ENCODE results near the gene ADAMTSL1. TPM values are rescaled to one million over a fixed set of nuclear protein-coding genes. Genes with fewer than 3 reads are reported as not detected.

Gene ADAMTSL1
- total RNA-seq, 4 donors from 2014 or later: 2.8 to 26.4 (median 9.4) TPM

- DNase-seq: no peak
- H3K27me3 ChIP-seq: no peaks in the 10 kb centered on the region
- no peak for TF ChIP-seq POLR2A (IDR thresholded peaks at IDR 0.05)
- TF ChIP-seq, protein P1, sequence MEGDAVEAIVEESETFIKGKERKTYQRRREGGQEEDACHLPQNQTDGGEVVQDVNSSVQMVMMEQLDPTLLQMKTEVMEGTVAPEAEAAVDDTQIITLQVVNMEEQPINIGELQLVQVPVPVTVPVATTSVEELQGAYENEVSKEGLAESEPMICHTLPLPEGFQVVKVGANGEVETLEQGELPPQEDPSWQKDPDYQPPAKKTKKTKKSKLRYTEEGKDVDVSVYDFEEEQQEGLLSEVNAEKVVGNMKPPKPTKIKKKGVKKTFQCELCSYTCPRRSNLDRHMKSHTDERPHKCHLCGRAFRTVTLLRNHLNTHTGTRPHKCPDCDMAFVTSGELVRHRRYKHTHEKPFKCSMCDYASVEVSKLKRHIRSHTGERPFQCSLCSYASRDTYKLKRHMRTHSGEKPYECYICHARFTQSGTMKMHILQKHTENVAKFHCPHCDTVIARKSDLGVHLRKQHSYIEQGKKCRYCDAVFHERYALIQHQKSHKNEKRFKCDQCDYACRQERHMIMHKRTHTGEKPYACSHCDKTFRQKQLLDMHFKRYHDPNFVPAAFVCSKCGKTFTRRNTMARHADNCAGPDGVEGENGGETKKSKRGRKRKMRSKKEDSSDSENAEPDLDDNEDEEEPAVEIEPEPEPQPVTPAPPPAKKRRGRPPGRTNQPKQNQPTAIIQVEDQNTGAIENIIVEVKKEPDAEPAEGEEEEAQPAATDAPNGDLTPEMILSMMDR (IDR thresholded peaks at IDR 0.05): no peak
- H3K36me3 ChIP-seq: no peaks in the 10 kb centered on the region
- no peaks in the 10 kb centered on the region for H3K9me3 ChIP-seq
- no peak overlapping the region for H3K27ac ChIP-seq
- no peak overlapping the region for H3K4me3 ChIP-seq
- H3K4me1 ChIP-seq: peaks cover 0 to 7% (median 0%) of the 10 kb centered on the region in 4 donors
Observed at GRCh38 chr9:18775930-18776329, 302.0 kb downstream of the ADAMTSL1 start.

DNA sequence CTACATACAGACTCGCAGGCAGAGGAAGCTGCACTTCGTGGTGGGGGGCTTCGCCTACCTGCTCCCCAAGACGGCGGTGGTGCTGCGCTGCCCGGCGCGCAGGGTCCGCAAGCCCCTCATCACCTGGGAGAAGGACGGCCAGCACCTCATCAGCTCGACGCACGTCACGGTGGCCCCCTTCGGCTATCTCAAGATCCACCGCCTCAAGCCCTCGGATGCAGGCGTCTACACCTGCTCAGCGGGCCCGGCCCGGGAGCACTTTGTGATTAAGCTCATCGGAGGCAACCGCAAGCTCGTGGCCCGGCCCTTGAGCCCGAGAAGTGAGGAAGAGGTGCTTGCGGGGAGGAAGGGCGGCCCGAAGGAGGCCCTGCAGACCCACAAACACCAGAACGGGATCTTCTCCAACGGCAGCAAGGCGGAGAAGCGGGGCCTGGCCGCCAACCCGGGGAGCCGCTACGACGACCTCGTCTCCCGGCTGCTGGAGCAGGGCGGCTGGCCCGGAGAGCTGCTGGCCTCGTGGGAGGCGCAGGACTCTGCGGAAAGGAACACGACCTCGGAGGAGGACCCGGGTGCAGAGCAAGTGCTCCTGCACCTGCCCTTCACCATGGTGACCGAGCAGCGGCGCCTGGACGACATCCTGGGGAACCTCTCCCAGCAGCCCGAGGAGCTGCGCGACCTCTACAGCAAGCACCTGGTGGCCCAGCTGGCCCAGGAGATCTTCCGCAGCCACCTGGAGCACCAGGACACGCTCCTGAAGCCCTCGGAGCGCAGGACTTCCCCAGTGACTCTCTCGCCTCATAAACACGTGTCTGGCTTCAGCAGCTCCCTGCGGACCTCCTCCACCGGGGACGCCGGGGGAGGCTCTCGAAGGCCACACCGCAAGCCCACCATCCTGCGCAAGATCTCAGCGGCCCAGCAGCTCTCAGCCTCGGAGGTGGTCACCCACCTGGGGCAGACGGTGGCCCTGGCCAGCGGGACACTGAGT is 303.2 kb downstream of the ADAMTSL1 start:
- no peaks in the 10 kb centered on the region for H3K9me3 ChIP-seq
- DNase-seq: no peak
- no peaks in the 10 kb centered on the region for H3K36me3 ChIP-seq
- H3K27me3 ChIP-seq: no peaks in the 10 kb centered on the region
- peaks cover 0 to 7% (median 0%) of the 10 kb centered on the region in 4 donors for H3K4me1 ChIP-seq
- TF ChIP-seq, protein P1 (IDR thresholded peaks at IDR 0.05): no peak
- TF ChIP-seq POLR2A (IDR thresholded peaks at IDR 0.05): no peak
- no peak overlapping the region for H3K4me3 ChIP-seq
- no peak overlapping the region for H3K27ac ChIP-seq

DNA sequence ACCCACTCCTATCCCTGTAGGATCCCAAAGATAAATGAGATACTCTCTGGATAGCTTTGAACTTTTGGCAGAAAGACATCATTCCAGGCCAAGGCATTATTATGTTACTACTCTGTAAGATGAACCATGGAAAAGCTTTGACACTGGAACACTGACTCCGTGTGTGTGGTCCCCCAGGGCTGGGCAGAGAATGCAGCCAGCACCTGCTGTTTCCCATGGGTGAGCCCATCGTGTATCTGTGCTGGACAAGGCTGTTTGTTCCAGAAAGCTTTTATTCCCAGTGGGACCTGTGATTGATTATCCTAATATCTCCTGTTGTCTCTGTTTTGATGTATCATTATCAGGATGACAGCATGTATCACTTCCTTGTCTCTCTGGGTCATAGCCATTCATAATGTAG is 304.2 kb downstream of the ADAMTSL1 start:
- TF ChIP-seq POLR2A (IDR thresholded peaks at IDR 0.05): no peak
- TF ChIP-seq, protein P1 (IDR thresholded peaks at IDR 0.05): no peak
- DNase-seq: no peak
- Histone ChIP-seq H3K4me3 (no peak overlapping the region), H3K9me3 (no peaks in the 10 kb centered on the region), H3K27me3 (no peaks in the 10 kb centered on the region), H3K27ac (no peak overlapping the region), H3K36me3 (no peaks in the 10 kb centered on the region), H3K4me1 (peaks cover 0 to 7% (median 0%) of the 10 kb centered on the region in 4 donors)

- Histone ChIP-seq H3K27ac (no peak overlapping the region), H3K36me3 (no peaks in the 10 kb centered on the region), H3K27me3 (no peaks in the 10 kb centered on the region), H3K4me3 (no peak overlapping the region), H3K9me3 (no peaks in the 10 kb centered on the region), H3K4me1 (peaks cover 0 to 7% (median 0%) of the 10 kb centered on the region in 4 donors)
- no peak for TF ChIP-seq POLR2A (IDR thresholded peaks at IDR 0.05)
- TF ChIP-seq, protein P1 (IDR thresholded peaks at IDR 0.05): no peak
- no peak for DNase-seq
Observed at GRCh38 chr9:18778846-18779245, 304.9 kb downstream of the ADAMTSL1 start.

DNA sequence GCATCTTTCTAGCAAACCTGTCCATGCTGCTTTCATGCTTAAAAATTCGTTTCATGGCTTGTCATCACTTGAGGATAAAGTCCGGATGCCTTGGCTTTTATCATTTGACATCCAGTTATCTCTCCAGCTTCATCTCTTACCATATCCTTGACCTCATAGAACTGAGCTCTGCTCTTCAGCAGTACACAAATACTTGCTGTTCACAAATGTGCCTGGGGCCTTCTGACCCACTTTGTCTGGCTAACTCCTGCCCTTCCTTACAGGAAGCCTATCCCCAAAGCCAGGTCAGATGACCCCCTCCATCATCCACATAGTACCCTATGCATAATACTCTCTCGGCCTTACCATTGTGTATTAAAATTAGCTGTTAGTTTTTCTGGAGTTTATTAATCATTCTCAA is 310.0 kb downstream of the ADAMTSL1 start:
- no peak overlapping the region for H3K27ac ChIP-seq
- H3K36me3 ChIP-seq: no peaks in the 10 kb centered on the region
- H3K4me1 ChIP-seq: peaks cover 0 to 8% (median 0%) of the 10 kb centered on the region in 4 donors
- H3K27me3 ChIP-seq: no peaks in the 10 kb centered on the region
- no peak for TF ChIP-seq POLR2A (IDR thresholded peaks at IDR 0.05)
- TF ChIP-seq, protein P1 (IDR thresholded peaks at IDR 0.05): no peak
- no peaks in the 10 kb centered on the region for H3K9me3 ChIP-seq
- no peak overlapping the region for H3K4me3 ChIP-seq
- no peak for DNase-seq
